Activated T-cell treated with anti-CD3 and anti-CD28 coated beads, Interleukin-2, amount 50 U/mL, for 72 hours (primary cell): ENCODE results near the gene CSNK1E. TPM values are rescaled to one million over a fixed set of nuclear protein-coding genes. Genes with fewer than 3 reads are reported as not detected.

Experiments used
- ATAC-seq, 2 donors: fragments of 150-1000 bp; cut with Tn5 transposase; replicated peaks in 1 of 2; 2 replicates each; pipeline ENCODE4 v1.10.0; 2021; ENCODE audit warnings: moderate library complexity in 2 of 2, mild to moderate bottlenecking in 1 of 2
- DNase-seq, 2 donors: peaks; one replicate each; pipeline ENCODE4 v3.0.0; 2021 to 2022; ENCODE audit warnings: mixed read lengths in 1 of 2
- H3K27ac Mint-ChIP-seq: one replicate; pipeline ENCODE4 v1.8.0; 2022; ENCODE audit warnings: mild to moderate bottlenecking, moderate library complexity, mixed read lengths
- H3K27me3 Mint-ChIP-seq: one replicate; pipeline ENCODE4 v1.8.0; 2022; ENCODE audit warnings: low read depth, mixed read lengths
- H3K36me3 Mint-ChIP-seq, 2 donors: one replicate each; pipeline ENCODE4 v1.8.0; 2022; ENCODE audit warnings: mixed read lengths in 2 of 2, mild to moderate bottlenecking in 1 of 2; ENCODE audit not compliant: insufficient read depth in 2 of 2
- H3K4me1 Mint-ChIP-seq: one replicate; pipeline ENCODE4 v1.8.0; 2022; ENCODE audit warnings: low read depth, mixed read lengths
- H3K4me3 Mint-ChIP-seq, 2 donors: one replicate each; pipeline ENCODE4 v1.8.0; 2022; ENCODE audit warnings: mild to moderate bottlenecking in 2 of 2, mixed read lengths in 2 of 2, moderate library complexity in 2 of 2
- H3K9me3 Mint-ChIP-seq, 2 donors: one replicate each; pipeline ENCODE4 v1.8.0; 2022; ENCODE audit warnings: mixed read lengths in 2 of 2
- total RNA-seq, 2 donors: library from RNA; stranded (reverse); gene quantifications; one replicate each; pipeline ENCODE4 v1.2.3, GENCODE V29; 2022

Gene CSNK1E
- total RNA-seq, 2 donors from 2014 or later: 106 to 107 TPM

DNA sequence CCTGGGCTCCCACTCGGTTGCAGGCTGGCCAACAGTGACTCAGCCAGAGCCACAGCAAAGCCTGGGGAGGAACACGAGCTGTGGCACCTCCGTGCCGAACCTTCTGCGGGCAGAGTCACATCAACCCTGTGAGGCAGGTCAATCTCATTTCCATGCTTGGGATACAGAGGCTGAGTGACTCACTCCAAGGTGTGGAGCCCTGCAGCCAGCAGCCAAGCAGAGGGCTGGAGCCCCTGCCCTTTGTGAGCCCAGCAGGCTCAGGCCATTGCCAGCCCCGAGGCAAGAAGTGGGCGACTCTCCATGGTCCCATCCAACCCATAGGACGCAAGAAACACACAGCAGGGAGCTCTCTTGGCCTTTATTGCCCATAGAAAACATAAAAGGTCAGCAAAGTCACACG, 21.4 kb downstream of the CSNK1E start:
- ATAC-seq (no peak), DNase-seq (no peak)
- Mint-ChIP-seq H3K36me3 (peaks cover 0 to 3% of the 10 kb centered on the region in 2 donors), H3K4me1 (no peaks in the 10 kb centered on the region), H3K27ac (no peak overlapping the region), H3K27me3 (no peaks in the 10 kb centered on the region), H3K4me3 (no peak overlapping the region), H3K9me3 (no peaks in the 10 kb centered on the region)

- no peaks in the 10 kb centered on the region for H3K4me1 Mint-ChIP-seq
- no peak for ATAC-seq
These were observed 21.9 kb downstream of the CSNK1E start for GRCh38 chr22:38295339-38295738.

GRCh38 chr22:38294193-38294592, 23.0 kb downstream of the CSNK1E start:
- Mint-ChIP-seq H3K9me3 (no peaks in the 10 kb centered on the region), H3K27me3 (no peaks in the 10 kb centered on the region), H3K27ac (no peak overlapping the region), H3K36me3 (no peaks in the 10 kb centered on the region), H3K4me1 (no peaks in the 10 kb centered on the region), H3K4me3 (no peak overlapping the region)
- ATAC-seq: no peak
- DNase-seq: no peak

More at GRCh38 chr22:38295339-38295738, 21.9 kb downstream of the CSNK1E start:
- peaks cover 0 to 3% of the 10 kb centered on the region in 2 donors for H3K36me3 Mint-ChIP-seq
- H3K4me3 Mint-ChIP-seq: no peak overlapping the region
- no peak for DNase-seq
- H3K27me3 Mint-ChIP-seq: no peaks in the 10 kb centered on the region
- no peak overlapping the region for H3K27ac Mint-ChIP-seq
- H3K9me3 Mint-ChIP-seq: no peaks in the 10 kb centered on the region

DNA sequence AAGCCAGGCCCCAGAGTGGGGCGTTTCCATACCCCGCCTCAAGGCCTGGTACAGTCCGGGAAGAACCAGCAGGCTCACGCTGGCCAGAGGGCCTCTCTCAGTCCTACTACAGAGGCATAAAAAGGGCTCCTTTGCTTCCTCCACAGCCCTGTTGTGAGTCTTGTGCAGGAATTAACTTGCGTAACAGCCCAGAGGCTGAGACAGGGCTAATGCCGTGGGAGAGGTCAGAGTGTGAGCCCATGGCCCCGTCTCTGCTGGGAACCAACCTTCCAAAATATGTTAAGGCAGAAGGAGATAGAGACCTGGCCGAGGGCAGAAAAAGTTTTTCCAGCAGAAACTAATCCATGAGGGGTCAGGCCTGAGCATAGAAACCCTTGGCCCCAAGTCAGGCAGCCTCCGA, 24.5 kb downstream of the CSNK1E start:
- Mint-ChIP-seq H3K27me3 (no peaks in the 10 kb centered on the region), H3K9me3 (no peaks in the 10 kb centered on the region), H3K36me3 (no peaks in the 10 kb centered on the region), H3K4me1 (no peaks in the 10 kb centered on the region), H3K4me3 (no peak overlapping the region), H3K27ac (no peak overlapping the region)
- DNase-seq (no peak), ATAC-seq (no peak)

GRCh38 chr22:38291201-38291777, 25.9 kb downstream of the CSNK1E start:
- H3K27ac Mint-ChIP-seq: no peak overlapping the region

GRCh38 chr22:38290347-38290746, 26.9 kb downstream of the CSNK1E start:
- H3K36me3 Mint-ChIP-seq: no peaks in the 10 kb centered on the region
- no peak for ATAC-seq
- no peak overlapping the region for H3K4me3 Mint-ChIP-seq
- H3K9me3 Mint-ChIP-seq: no peaks in the 10 kb centered on the region
- no peak overlapping the region for H3K27ac Mint-ChIP-seq
- no peaks in the 10 kb centered on the region for H3K27me3 Mint-ChIP-seq
- DNase-seq: no peak
- no peaks in the 10 kb centered on the region for H3K4me1 Mint-ChIP-seq

More at GRCh38 chr22:38291201-38291777, 25.9 kb downstream of the CSNK1E start:
- no peaks in the 10 kb centered on the region for H3K9me3 Mint-ChIP-seq
- H3K4me1 Mint-ChIP-seq: no peaks in the 10 kb centered on the region
- no peaks in the 10 kb centered on the region for H3K36me3 Mint-ChIP-seq
- ATAC-seq (no peak), DNase-seq (no peak)
- H3K27me3 Mint-ChIP-seq: no peaks in the 10 kb centered on the region
- H3K4me3 Mint-ChIP-seq: no peak overlapping the region

DNA sequence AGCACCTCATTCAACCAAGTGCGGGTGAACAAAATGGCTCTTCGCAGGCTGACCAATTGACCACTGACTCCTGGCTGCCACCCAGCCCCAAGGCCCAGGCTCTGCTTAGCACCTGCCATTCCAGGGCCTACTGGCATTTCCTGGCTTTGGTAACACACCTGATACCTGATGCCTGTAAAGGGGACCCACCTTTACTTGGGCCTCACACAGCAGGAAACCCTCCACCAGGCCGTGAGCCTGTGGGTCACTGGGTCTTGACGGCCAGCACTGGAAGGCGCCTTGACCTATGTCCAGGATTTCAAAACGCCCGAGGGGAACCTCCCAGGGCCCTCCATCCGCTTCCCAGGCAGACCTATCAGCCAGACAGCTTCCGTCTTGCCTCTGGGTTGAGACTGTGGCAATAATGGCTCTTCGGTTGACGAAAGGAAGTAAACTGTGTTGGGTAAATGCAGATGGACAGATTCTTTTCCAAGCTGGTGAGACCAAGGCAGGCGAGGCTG, 27.6 kb downstream of the CSNK1E start:
- ATAC-seq: no peak
- DNase-seq: no peak
- H3K27ac Mint-ChIP-seq: no peak overlapping the region
- H3K4me1 Mint-ChIP-seq: no peaks in the 10 kb centered on the region
- no peaks in the 10 kb centered on the region for H3K36me3 Mint-ChIP-seq
- no peaks in the 10 kb centered on the region for H3K9me3 Mint-ChIP-seq
- no peak overlapping the region for H3K4me3 Mint-ChIP-seq
- H3K27me3 Mint-ChIP-seq: no peaks in the 10 kb centered on the region

GRCh38 chr22:38286915-38287669, 30.1 kb downstream of the CSNK1E start:
- Mint-ChIP-seq H3K27ac (no peak overlapping the region), H3K36me3 (no peaks in the 10 kb centered on the region), H3K4me1 (no peaks in the 10 kb centered on the region), H3K9me3 (no peaks in the 10 kb centered on the region), H3K27me3 (no peaks in the 10 kb centered on the region), H3K4me3 (no peak overlapping the region)
- DNase-seq: no peak
- ATAC-seq: no peak

- H3K27me3 Mint-ChIP-seq: peaks cover 6% of the 10 kb centered on the region
- no peak overlapping the region for H3K27ac Mint-ChIP-seq
- H3K4me1 Mint-ChIP-seq: no peaks in the 10 kb centered on the region
- H3K36me3 Mint-ChIP-seq: no peaks in the 10 kb centered on the region
- DNase-seq (no peak), ATAC-seq (no peak)
- H3K9me3 Mint-ChIP-seq: no peaks in the 10 kb centered on the region
- H3K4me3 Mint-ChIP-seq: no peak overlapping the region
These were observed 32.2 kb downstream of the CSNK1E start for GRCh38 chr22:38285018-38285417.

DNA sequence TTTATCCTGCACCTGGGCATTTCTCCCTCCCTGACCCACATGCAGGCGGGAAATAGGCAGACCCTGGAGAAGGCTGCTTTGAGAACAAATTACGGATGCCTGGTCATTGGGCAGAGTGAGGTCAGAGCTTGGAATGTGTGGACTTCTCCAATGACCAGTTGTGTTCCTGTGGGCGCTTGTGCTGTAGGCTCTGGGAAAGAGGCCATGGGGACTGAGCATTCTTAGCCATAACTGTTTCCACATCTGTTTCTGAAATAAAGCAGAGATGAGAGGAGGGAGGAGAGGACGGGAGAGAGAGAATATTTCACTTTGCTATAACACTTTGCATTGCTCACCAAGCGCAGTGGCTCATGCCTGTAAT, 33.2 kb downstream of the CSNK1E start:
- Mint-ChIP-seq H3K36me3 (no peaks in the 10 kb centered on the region), H3K27me3 (peaks cover 6% of the 10 kb centered on the region), H3K27ac (no peak overlapping the region), H3K9me3 (no peaks in the 10 kb centered on the region), H3K4me3 (no peak overlapping the region), H3K4me1 (no peaks in the 10 kb centered on the region)
- DNase-seq (no peak), ATAC-seq (no peak)

DNA sequence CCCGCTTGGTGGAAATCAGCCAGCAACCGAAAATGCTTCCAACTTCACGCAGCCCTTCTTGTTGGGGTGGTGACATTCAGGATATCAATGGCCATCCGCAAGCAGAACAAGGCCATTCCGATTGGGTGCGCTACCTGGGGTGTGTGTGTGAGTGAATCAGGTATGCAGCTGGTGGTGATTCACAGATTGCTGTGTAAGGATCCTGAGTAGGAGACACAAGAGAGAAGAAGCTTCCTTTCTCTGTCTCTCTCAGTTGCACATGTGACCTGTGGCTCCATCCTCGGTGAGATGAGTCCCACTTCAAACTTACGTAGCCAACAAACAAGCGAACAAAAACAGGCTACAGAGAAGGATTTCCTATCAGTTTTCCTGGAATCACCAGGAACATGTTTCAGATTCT, 34.8 kb downstream of the CSNK1E start:
- DNase-seq (no peak), ATAC-seq (no peak)
- no peaks in the 10 kb centered on the region for H3K9me3 Mint-ChIP-seq
- H3K36me3 Mint-ChIP-seq: no peaks in the 10 kb centered on the region
- no peaks in the 10 kb centered on the region for H3K4me1 Mint-ChIP-seq
- H3K27ac Mint-ChIP-seq: no peak overlapping the region
- no peak overlapping the region for H3K4me3 Mint-ChIP-seq
- H3K27me3 Mint-ChIP-seq: peaks cover 6% of the 10 kb centered on the region

DNA sequence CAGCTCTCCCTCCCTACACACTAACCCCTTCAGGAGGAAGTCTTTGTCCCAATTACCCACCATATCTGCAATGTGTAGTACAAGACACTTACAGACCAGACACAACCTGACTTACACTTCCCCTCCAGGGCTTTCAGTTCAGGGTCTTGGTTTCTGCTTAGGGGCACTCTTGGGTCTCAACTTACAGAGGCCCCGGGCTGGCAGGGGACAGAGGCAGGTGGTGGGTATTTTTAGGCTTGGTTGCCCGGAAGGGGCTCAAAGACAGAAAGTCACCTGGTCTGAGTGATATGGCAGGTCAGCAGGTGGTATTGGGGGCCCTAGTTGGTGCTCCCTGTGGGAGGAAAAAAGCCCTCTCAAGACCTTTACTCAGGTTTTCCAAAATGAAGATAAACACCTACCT, 41.1 kb downstream of the CSNK1E start:
- Mint-ChIP-seq H3K27ac (no peak overlapping the region), H3K27me3 (peaks cover 6% of the 10 kb centered on the region), H3K36me3 (peaks cover 0 to 2% of the 10 kb centered on the region in 2 donors), H3K9me3 (no peaks in the 10 kb centered on the region), H3K4me1 (peaks cover 18% of the 10 kb centered on the region), H3K4me3 (no peak overlapping the region)
- no peak for ATAC-seq
- DNase-seq: no peak

DNA sequence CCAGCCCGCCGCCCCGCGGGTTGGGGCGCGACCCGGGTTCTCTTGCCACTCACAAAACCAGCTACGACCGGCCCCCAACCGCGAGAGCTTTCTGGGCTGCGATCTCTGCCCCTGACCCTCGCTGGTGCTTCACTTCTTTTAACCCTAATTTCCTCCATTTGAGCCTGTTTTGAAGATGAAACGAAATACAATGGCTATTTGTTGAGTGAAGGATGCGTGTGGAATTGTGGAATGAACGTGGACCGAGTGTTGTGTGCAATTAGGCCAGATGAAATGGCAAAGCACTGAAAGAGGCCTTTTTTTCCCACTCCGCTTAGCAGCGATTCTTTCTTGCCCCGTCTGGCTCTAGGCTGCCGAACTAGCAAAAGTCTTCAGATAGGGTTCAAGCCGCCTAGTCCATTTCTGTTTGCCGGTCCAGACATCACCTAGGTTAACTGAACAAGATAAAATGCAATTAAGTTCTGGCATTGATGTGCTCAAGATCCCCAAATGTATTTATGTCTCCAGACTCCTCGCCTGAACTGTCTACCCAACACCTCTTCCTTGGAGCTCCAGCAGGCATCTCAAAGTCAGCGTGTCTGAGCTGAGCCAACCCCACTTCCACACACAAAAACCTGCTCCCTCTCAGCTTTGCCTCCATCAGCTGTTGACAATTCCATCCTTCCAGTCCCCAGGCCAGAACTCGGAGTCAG, 44.0 kb downstream of the CSNK1E start:
- peak overlapping the region; percentile 87 to 91 for H3K4me3 Mint-ChIP-seq
- H3K27me3 Mint-ChIP-seq: no peaks in the 10 kb centered on the region
- H3K9me3 Mint-ChIP-seq: no peaks in the 10 kb centered on the region
- DNase-seq: no peak
- peaks cover 40% of the 10 kb centered on the region for H3K4me1 Mint-ChIP-seq
- peak overlapping the region; percentile 90 for H3K27ac Mint-ChIP-seq
- ATAC-seq: peak in 1 of 2 donors; percentile 10
- peaks cover 0 to 2% of the 10 kb centered on the region in 2 donors for H3K36me3 Mint-ChIP-seq
